Measurements from ENCODE around the gene COX6B2.

COX6B2 gene

GRCh38 chr19:55311797-55312196 lies 42.7 kb downstream of the COX6B2 start:
- Histone ChIP-seq H3K4me2 (ENCODE audit: low read depth, low read length) (no peak overlapping the region), H3K9me3 (replicated peaks; ENCODE audit: insufficient read depth, low read length) (no peaks in the 10 kb centered on the region), H3K4me1 (ENCODE audit: low read length) (peaks cover 11% of the 10 kb centered on the region), H3K9ac (ENCODE audit: low read length) (no peak overlapping the region), H3F3A (ENCODE audit: insufficient read depth, low read length) (peaks cover 8% of the 10 kb centered on the region), H3K4me3 (ENCODE audit: low read length) (no peak overlapping the region), H3K27me3 (replicated peaks; ENCODE audit: insufficient read depth, low read length) (no peaks in the 10 kb centered on the region), H4K20me1 (ENCODE audit: insufficient read depth, low read length) (no peaks in the 10 kb centered on the region), H2AFZ (ENCODE audit: low read length) (no peak overlapping the region), H3K36me3 (replicated peaks; ENCODE audit: insufficient read depth, low read length) (no peaks in the 10 kb centered on the region), H3K27ac (ENCODE audit: low read length) (no peak overlapping the region), H3K9me2 (replicated peaks; ENCODE audit: insufficient read depth, low read length) (no peaks in the 10 kb centered on the region), H3K79me2 (ENCODE audit: low read length) (peaks cover 5% of the 10 kb centered on the region; the same call in 1 of the 2 replicates)
- TF ChIP-seq EZH2phosphoT487 (IDR thresholded peaks at IDR 0.05; ENCODE audit: low read length) = no peak
- TF ChIP-seq CTCF (IDR thresholded peaks at IDR 0.05; ENCODE audit: low read length) = no peak
- no peak for TF ChIP-seq EZH2 (optimal IDR thresholded peaks at IDR 0.05; ENCODE audit: low read depth, low read length)
- DNase-seq = no peak

- no peaks in the 10 kb centered on the region for H4K20me1 ChIP-seq (ENCODE audit: insufficient read depth, low read length)
- H3K4me3 ChIP-seq (ENCODE audit: low read length) = no peak overlapping the region
- H3K9me2 ChIP-seq (replicated peaks; ENCODE audit: insufficient read depth, low read length) = no peaks in the 10 kb centered on the region
- no peaks in the 10 kb centered on the region for H3K36me3 ChIP-seq (replicated peaks; ENCODE audit: insufficient read depth, low read length)
- DNase-seq = no peak
- peaks cover 14% of the 10 kb centered on the region for H3K4me1 ChIP-seq (ENCODE audit: low read length)
- no peak for TF ChIP-seq EZH2 (optimal IDR thresholded peaks at IDR 0.05; ENCODE audit: low read depth, low read length)
- no peak for TF ChIP-seq CTCF (IDR thresholded peaks at IDR 0.05; ENCODE audit: low read length)
- no peak for TF ChIP-seq EZH2phosphoT487 (IDR thresholded peaks at IDR 0.05; ENCODE audit: low read length)
- H3F3A ChIP-seq (ENCODE audit: insufficient read depth, low read length) = peaks cover 12% of the 10 kb centered on the region
- H3K79me2 ChIP-seq (ENCODE audit: low read length) = peaks cover 5% of the 10 kb centered on the region; the same call in 1 of the 2 replicates
- no peak overlapping the region for H2AFZ ChIP-seq (ENCODE audit: low read length)
- H3K9me3 ChIP-seq (replicated peaks; ENCODE audit: insufficient read depth, low read length) = no peaks in the 10 kb centered on the region
- H3K4me2 ChIP-seq (ENCODE audit: low read depth, low read length) = no peak overlapping the region
- no peak overlapping the region for H3K9ac ChIP-seq (ENCODE audit: low read length)
- no peaks in the 10 kb centered on the region for H3K27me3 ChIP-seq (replicated peaks; ENCODE audit: insufficient read depth, low read length)
- H3K27ac ChIP-seq (ENCODE audit: low read length) = no peak overlapping the region
Measured at GRCh38 chr19:55311397-55311796, 43.1 kb downstream of the COX6B2 start.

- Histone ChIP-seq H3K27me3 (replicated peaks; ENCODE audit: insufficient read depth, low read length) (no peaks in the 10 kb centered on the region), H3K9me2 (replicated peaks; ENCODE audit: insufficient read depth, low read length) (no peaks in the 10 kb centered on the region), H3K9me3 (replicated peaks; ENCODE audit: insufficient read depth, low read length) (no peaks in the 10 kb centered on the region), H2AFZ (ENCODE audit: low read length) (no peak overlapping the region), H3F3A (ENCODE audit: insufficient read depth, low read length) (peaks cover 12% of the 10 kb centered on the region), H3K9ac (ENCODE audit: low read length) (no peak overlapping the region), H3K79me2 (ENCODE audit: low read length) (peaks cover 5% of the 10 kb centered on the region; the same call in 1 of the 2 replicates), H3K4me3 (ENCODE audit: low read length) (no peak overlapping the region), H3K4me1 (ENCODE audit: low read length) (peaks cover 14% of the 10 kb centered on the region), H3K4me2 (ENCODE audit: low read depth, low read length) (no peak overlapping the region), H3K27ac (ENCODE audit: low read length) (no peak overlapping the region), H4K20me1 (ENCODE audit: insufficient read depth, low read length) (no peaks in the 10 kb centered on the region), H3K36me3 (replicated peaks; ENCODE audit: insufficient read depth, low read length) (no peaks in the 10 kb centered on the region)
- TF ChIP-seq EZH2 (optimal IDR thresholded peaks at IDR 0.05; ENCODE audit: low read depth, low read length) (no peak), EZH2phosphoT487 (IDR thresholded peaks at IDR 0.05; ENCODE audit: low read length) (no peak), CTCF (IDR thresholded peaks at IDR 0.05; ENCODE audit: low read length) (no peak)
- no peak for DNase-seq
Measured at GRCh38 chr19:55310498-55310897, 44.0 kb downstream of the COX6B2 start.

Measured in MM.1S (cell line).